H1 (cell line): ENCODE measurements around the gene SLC6A8. TPM values are rescaled to one million over a fixed set of nuclear protein-coding genes. Genes with fewer than 3 reads are reported as not detected.

Source experiments
- CTCF ChIA-PET: fragments of 300-600 bp; sonication (Branson Sonifier 250); formaldehyde crosslinking; loops from one replicate; lab custom pipeline; 2021; ENCODE audit not compliant: partially characterized antibody; lab: Charles Lee
- POLR2A ChIA-PET: fragments of 300-600 bp; sonication (Branson Sonifier 250); formaldehyde crosslinking; loops from one replicate; lab custom pipeline; 2021; ENCODE audit warnings: inconsistent platforms; ENCODE audit not compliant: partially characterized antibody; lab: Charles Lee
- DNase-seq, 2 experiments: peaks; one replicate each; pipeline versions ENCODE4 v3.0.0 to v3.0.0-alpha.2; 2010 to 2022; ENCODE audit warnings: low spot score in 2 of 2, low read depth in 1 of 2, mixed read lengths in 1 of 2
- FAIRE-seq: peaks from 2 replicates; lab custom pipeline; 2011; peaks lifted over from hg19 to GRCh38; lab: Jason Lieb, UNC
- H2AFZ ChIP-seq: 2 replicates; pipeline ENCODE4 v1.8.1; 2012; ENCODE audit warnings: low read length, inconsistent platforms
- H2AK5ac ChIP-seq: 2 replicates; pipeline ENCODE4 v1.6.1; 2013; ENCODE audit warnings: low read depth, low read length
- H2BK120ac ChIP-seq: replicated peaks from 2 replicates; pipeline ENCODE3; 2013; ENCODE audit warnings: low read depth, low read length, inconsistent platforms
- H2BK12ac ChIP-seq: 2 replicates; pipeline ENCODE4 v1.6.1; 2013; ENCODE audit warnings: low read depth, low read length
- H2BK15ac ChIP-seq: 2 replicates; pipeline ENCODE4 v1.6.1; 2013; ENCODE audit warnings: low read length
- H2BK20ac ChIP-seq: 2 replicates; pipeline ENCODE4 v1.6.1; 2013; ENCODE audit warnings: low read length
- H2BK5ac ChIP-seq: 2 replicates; pipeline ENCODE4 v1.6.1; 2013; ENCODE audit warnings: low read depth, low read length
- H3K14ac ChIP-seq: 2 replicates; pipeline ENCODE4 v1.6.1; 2013; ENCODE audit warnings: inconsistent platforms; ENCODE audit not compliant: insufficient read length
- H3K18ac ChIP-seq: 2 replicates; pipeline ENCODE4 v1.6.1; 2013; ENCODE audit warnings: low read length; ENCODE audit errors: extremely low read depth
- H3K23ac ChIP-seq: 2 replicates; pipeline ENCODE4 v1.6.1; 2013; ENCODE audit warnings: inconsistent platforms; ENCODE audit not compliant: insufficient read length
- H3K23me2 ChIP-seq: 2 replicates; pipeline ENCODE4 v1.6.1; 2013; ENCODE audit warnings: low read depth, low read length
- H3K27ac ChIP-seq: 2 replicates; pipeline ENCODE4 v1.6.1; 2011; ENCODE audit warnings: low read depth, low read length, inconsistent platforms
- H3K27me3 ChIP-seq, 4 experiments: replicated peaks in 1 of 4; 1 replicate in 1 of 4; 2 replicates in 3 of 4; pipeline versions ENCODE4 v1.6.1 to v1.8.1; 2011 to 2013; ENCODE audit warnings: low read length in 3 of 4, mild to moderate bottlenecking in 3 of 4, inconsistent platforms in 2 of 4, mixed read lengths in 2 of 4, moderate library complexity in 1 of 4; ENCODE audit not compliant: control insufficient read depth in 3 of 4, insufficient read depth in 3 of 4; ENCODE audit errors: extremely low read depth in 1 of 4
- H3K36me3 ChIP-seq, 4 experiments: 2 replicates each; pipeline versions ENCODE4 v1.6.1 to v1.8.1; 2011 to 2013; ENCODE audit warnings: mild to moderate bottlenecking in 4 of 4, low read length in 3 of 4, moderate library complexity in 2 of 4, control low read depth in 1 of 4, inconsistent platforms in 1 of 4; ENCODE audit not compliant: insufficient read depth in 4 of 4, control insufficient read depth in 2 of 4
- H3K4ac ChIP-seq: replicated peaks from 2 replicates; pipeline ENCODE3; 2013; ENCODE audit warnings: low read length, low read depth, mixed read lengths, inconsistent platforms; ENCODE audit not compliant: insufficient read length
- H3K4me1 ChIP-seq, 4 experiments: replicated peaks in 1 of 4; 1 replicate in 1 of 4; 2 replicates in 3 of 4; pipeline versions ENCODE4 v1.6.1 to v1.8.1; 2011 to 2013; ENCODE audit warnings: low read length in 3 of 4, inconsistent platforms in 2 of 4, mixed read lengths in 1 of 4; ENCODE audit not compliant: insufficient read depth in 4 of 4, control insufficient read depth in 3 of 4
- H3K4me2 ChIP-seq, 2 experiments: 2 replicates each; pipeline versions ENCODE4 v1.6.1 to v1.8.1; 2011 to 2013; ENCODE audit warnings: low read depth in 2 of 2, low read length in 2 of 2, control low read depth in 1 of 2, inconsistent platforms in 1 of 2, mild to moderate bottlenecking in 1 of 2; ENCODE audit not compliant: insufficient read depth in 1 of 2
- H3K4me3 ChIP-seq, 4 experiments: fragments of 200-600, 300-600 bp in 1 of 4; sonication (generic), shearing (Covaris generic), sonication (Bioruptor Twin) in 1 of 4; 2 replicates each; pipeline versions ENCODE4 v1.5.1 to v1.8.1; 2011 to 2016; ENCODE audit warnings: low read length in 4 of 4, low read depth in 3 of 4, control low read depth in 2 of 4, inconsistent platforms in 2 of 4, mild to moderate bottlenecking in 2 of 4, mixed read lengths in 1 of 4, moderate library complexity in 1 of 4; ENCODE audit not compliant: insufficient read depth in 2 of 4; ENCODE audit errors: extremely low read depth in 1 of 4
- H3K56ac ChIP-seq: replicated peaks from 2 replicates; pipeline ENCODE3; 2013; ENCODE audit warnings: low read depth, mild to moderate bottlenecking, mixed read lengths, low read length, inconsistent platforms; ENCODE audit not compliant: insufficient read length
- H3K79me1 ChIP-seq: 2 replicates; pipeline ENCODE4 v1.6.1; 2013; ENCODE audit warnings: low read depth, low read length, control low read depth
- H3K79me2 ChIP-seq, 2 experiments: 2 replicates each; pipeline versions ENCODE4 v1.6.1 to v1.8.1; 2012 to 2013; ENCODE audit warnings: low read length in 2 of 2, mild to moderate bottlenecking in 2 of 2, inconsistent platforms in 1 of 2; ENCODE audit not compliant: insufficient read depth in 2 of 2, control insufficient read depth in 1 of 2
- H3K9ac ChIP-seq, 4 experiments: replicated peaks in 1 of 4; 1 replicate in 1 of 4; 2 replicates in 3 of 4; pipeline versions ENCODE4 v1.6.1 to v1.8.1; 2011 to 2013; ENCODE audit warnings: low read depth in 3 of 4, low read length in 3 of 4, control low read depth in 2 of 4, mild to moderate bottlenecking in 2 of 4, moderate library complexity in 2 of 4, inconsistent platforms in 1 of 4; ENCODE audit errors: extremely low read depth in 1 of 4
- H3K9me3 ChIP-seq, 2 experiments: 2 replicates each; pipeline versions ENCODE4 v1.6.1 to v1.8.1; 2012 to 2013; ENCODE audit warnings: mild to moderate bottlenecking in 2 of 2, moderate library complexity in 2 of 2, control low read depth in 1 of 2, inconsistent platforms in 1 of 2, low read depth in 1 of 2, low read length in 1 of 2, mixed read lengths in 1 of 2; ENCODE audit not compliant: insufficient read depth in 2 of 2
- H4K20me1 ChIP-seq, 2 experiments: replicated peaks in 1 of 2; 2 replicates each; pipeline versions ENCODE3 to v1.8.1; 2011 to 2013; ENCODE audit warnings: inconsistent platforms in 2 of 2, low read length in 2 of 2, mild to moderate bottlenecking in 1 of 2; ENCODE audit not compliant: insufficient read depth in 2 of 2, control insufficient read depth in 1 of 2
- H4K5ac ChIP-seq: 2 replicates; pipeline ENCODE4 v1.6.1; 2013; ENCODE audit warnings: low read length, low read depth, mixed read lengths, inconsistent platforms; ENCODE audit not compliant: insufficient read length
- H4K8ac ChIP-seq: 2 replicates; pipeline ENCODE4 v1.8.0; 2013; ENCODE audit warnings: mild to moderate bottlenecking, moderate library complexity, low read length, inconsistent platforms; ENCODE audit not compliant: insufficient read depth; ENCODE audit errors: extremely low read depth
- H4K91ac ChIP-seq: replicated peaks from 2 replicates; pipeline ENCODE3; 2013; ENCODE audit warnings: low read length, mixed read lengths, inconsistent platforms; ENCODE audit not compliant: insufficient read length
- CHD2 ChIP-seq: IDR thresholded peaks from 2 replicates; pipeline ENCODE4 v1.6.1; 2012; ENCODE audit warnings: low read length, improper control_type of control experiment
- CTBP2 ChIP-seq: IDR thresholded peaks from 2 replicates; pipeline ENCODE4 v1.7.0; 2011; ENCODE audit warnings: borderline replicate concordance, mild to moderate bottlenecking, moderate library complexity, mixed read lengths, low read length; ENCODE audit not compliant: insufficient read depth, insufficient read length
- PHF8 ChIP-seq: fragments of 200-600 bp; sonication (generic); conservative IDR thresholded peaks from 2 replicates; pipeline ENCODE4 v1.7.1; 2012; ENCODE audit warnings: low read depth, mild to moderate bottlenecking, inconsistent platforms, low read length, moderate library complexity
- RAD21 ChIP-seq, 2 experiments: IDR thresholded peaks in 1 of 2; conservative IDR thresholded peaks in 1 of 2; 2 replicates each; pipeline ENCODE4 v1.6.1; 2011; ENCODE audit warnings: low read depth in 2 of 2, low read length in 2 of 2, improper control_type of control experiment in 1 of 2, inconsistent platforms in 1 of 2, mild to moderate bottlenecking in 1 of 2, moderate library complexity in 1 of 2
- RXRA ChIP-seq: IDR thresholded peaks from 2 replicates; pipeline ENCODE4 v1.6.1; 2011; ENCODE audit warnings: low read depth, mild to moderate bottlenecking, low read length, moderate library complexity; ENCODE audit not compliant: insufficient read depth
- SP4 ChIP-seq: IDR thresholded peaks from 2 replicates; pipeline ENCODE4 v1.6.1; 2012; ENCODE audit warnings: low read length, inconsistent platforms
- whole genome bisulfite sequencing, 2 experiments: shearing (Covaris generic) in 1 of 2; methylation state at CpG; one replicate each; pipeline versions ENCODE4 v1.1.6 to v1.1.7; 2013 to 2015; ENCODE audit warnings: low lambda C conversion rate in 2 of 2, mixed read lengths in 2 of 2, inconsistent platforms in 1 of 2, low coverage in 1 of 2, missing lambda C conversion rate in 1 of 2; ENCODE audit not compliant: insufficient replicate concordance in 2 of 2, insufficient coverage in 1 of 2, insufficient read length in 1 of 2; ENCODE audit errors: extremely low coverage in 1 of 2, missing lambda C conversion rate in 1 of 2; 5-methylcytosine and 5-hydroxymethylcytosine counted together
- polyA plus RNA-seq, 7 experiments: library from polyadenylated mRNA; depleted of rRNA in 3 of 7; stranded (reverse) in 5 of 7; unstranded in 2 of 7; fragments of >200 nt in 5 of 7; fragments of 200-250 nt in 2 of 7; gene quantifications; 1 replicate in 5 of 7; 2 replicates in 1 of 7; 4 replicates in 1 of 7; pipeline versions ENCODE4 v1.2.1 to v1.2.3, GENCODE V29; 2011 to 2013; ENCODE audit warnings: missing spikeins in 2 of 7, mixed read lengths in 2 of 7
- total RNA-seq: library from RNA; stranded (reverse); fragmentation: NEBNext Ultra II Directional; extraction: Animal tissue kit (Norgen Biotek cat#: 25700); gene quantifications from 2 replicates; pipeline ENCODE4 v1.2.1, GENCODE V29; 2021

The SLC6A8 gene
- total and polyA plus RNA-seq, 2 of the 8 experiments (the other 6 are each of a cell fraction or from before 2014, with no cell fraction given) = 87.7 to 94.7 TPM

GRCh38 chrX:153653556-153653955 lies 34.2 kb upstream of the SLC6A8 start:
- no peak overlapping the region for H3K23ac ChIP-seq
- no peak overlapping the region for H4K91ac ChIP-seq
- H3K27me3 ChIP-seq = peaks cover 8 to 10% (median 9%) of the 10 kb centered on the region in 4 experiments
- H2BK5ac ChIP-seq = no peak overlapping the region
- H3K4me2 ChIP-seq = no peak overlapping the region
- no peak overlapping the region for H2BK20ac ChIP-seq
- WGBS, 2 experiments = 81% methylated on average over 2 of the region's 2 CpGs; no CpG with 5 or more reads in 1 of the 2 experiments
- no peak overlapping the region for H2AK5ac ChIP-seq
- H2AFZ ChIP-seq = no peak overlapping the region
- no peak overlapping the region for H2BK15ac ChIP-seq
- no peaks in the 10 kb centered on the region for H3K9me3 ChIP-seq
- H3K56ac ChIP-seq = no peak overlapping the region
- no peak overlapping the region for H4K8ac ChIP-seq
- peaks cover 0 to 4% of the 10 kb centered on the region in 2 experiments for H4K20me1 ChIP-seq
- H3K4ac ChIP-seq = no peak overlapping the region
- no peak overlapping the region for H3K9ac ChIP-seq
- no peak overlapping the region for H2BK120ac ChIP-seq
- no peak overlapping the region for H3K27ac ChIP-seq
- H3K4me1 ChIP-seq = peaks cover 0 to 5% (median 0%) of the 10 kb centered on the region in 4 experiments; a peak in 1 of 7 replicates
- no peak overlapping the region for H3K14ac ChIP-seq
- H3K79me2 ChIP-seq = no peaks in the 10 kb centered on the region
- no peaks in the 10 kb centered on the region for H3K36me3 ChIP-seq
- H3K18ac ChIP-seq = no peak overlapping the region
- FAIRE-seq (no peak), DNase-seq (no peak)
- H4K5ac ChIP-seq = no peak overlapping the region
- no peaks in the 10 kb centered on the region for H3K23me2 ChIP-seq
- no peaks in the 10 kb centered on the region for H3K79me1 ChIP-seq
- ChIA-PET CTCF (interaction anchor here (0.6 to 28.7 kb wide), 6 partner anchors 5 to 114 kb away, joined by 3 to 408 read pairs (median 69); partner anchors contain the start of gene DUSP9), POLR2A (no interaction called here)
- no peak overlapping the region for H3K4me3 ChIP-seq
- H2BK12ac ChIP-seq = no peak overlapping the region
- TF ChIP-seq CHD2 = no peak
- TF ChIP-seq SP4 = no peak
- TF ChIP-seq RXRA = no peak
- no peak for TF ChIP-seq RAD21 (IDR thresholded peaks at IDR 0.05 in 1 of 2, conservative IDR thresholded peaks at IDR 0.05 in 1 of 2; ENCODE audit: low read depth in 2 of 2, low read length in 2 of 2)
- TF ChIP-seq PHF8 = no peak
- TF ChIP-seq CTBP2 = no peak
